ENCODE results near the gene CCDC14.

GRCh38 chr3:123869165-123869564, 91.9 kb downstream of the CCDC14 start:
- no peak for TF ChIP-seq EZH2 (IDR thresholded peaks at IDR 0.05; ENCODE audit: insufficient read depth, poor library complexity, severe bottlenecking)
- TF ChIP-seq EZH2phosphoT487 (IDR thresholded peaks at IDR 0.05; ENCODE audit: insufficient read depth, low read depth), result no peak

Measured in GM23248 (cell line).